RWPE1 (cell line): Measurements from ENCODE around the gene RALGAPB.
A peak's percentile ranks its signal among the peaks of the same experiment; 100 is the strongest.

Experiments used
- CTCF ChIA-PET: fragments of 350-600 bp; sonication (Branson Sonifier 250); formaldehyde crosslinking; extraction: SDS; loops from one replicate; lab custom pipeline; 2021; lab: Yijun Ruan, JAX
- POLR2A ChIA-PET: fragments of 400-600 bp; formaldehyde crosslinking; extraction: SDS; loops from one replicate; lab custom pipeline; 2020; ENCODE audit warnings: antibody characterized with exemption; ENCODE audit not compliant: low non-redundant PET; lab: Yijun Ruan, JAX
- DNase-seq: peaks from one replicate; pipeline ENCODE4 v3.0.0; 2012; ENCODE audit warnings: low spot score
- H3K27ac ChIP-seq: fragments of 450-650 bp; 2 replicates; pipeline ENCODE4 v1.5.1; 2017
- CTCF ChIP-seq: fragments of 450-650 bp; conservative IDR thresholded peaks from 2 replicates; pipeline ENCODE4 v1.5.1; 2017; ENCODE audit warnings: low read depth, mild to moderate bottlenecking

Gene RALGAPB

GRCh38 chr20:38545771-38546170, 73.1 kb downstream of the RALGAPB start:
- ChIA-PET CTCF (no interaction called here), POLR2A (no interaction called here)
- no peak for DNase-seq
- no peak for TF ChIP-seq CTCF
- no peak overlapping the region for H3K27ac ChIP-seq

- no peak overlapping the region for H3K27ac ChIP-seq
- ChIA-PET CTCF (no interaction called here), POLR2A (no interaction called here)
- no peak for DNase-seq
- no peak for TF ChIP-seq CTCF
Observed at GRCh38 chr20:38547288-38548085, 74.8 kb downstream of the RALGAPB start.

GRCh38 chr20:38548356-38549083, 75.9 kb downstream of the RALGAPB start:
- ChIA-PET POLR2A (interaction anchor here (0.7 kb wide), 1 partner anchor 1761 kb away, joined by 6 read pairs; no protein-coding TSS in a partner anchor), CTCF (interaction anchor here (0.6 kb wide), 1 partner anchor 72 kb away, joined by 3 read pairs; no protein-coding TSS in a partner anchor)
- H3K27ac ChIP-seq, result no peak overlapping the region
- no peak for DNase-seq
- TF ChIP-seq CTCF, result no peak

- DNase-seq, result peak; percentile 37
- ChIA-PET CTCF (interaction anchor here (0.6 to 0.9 kb wide), 2 partner anchors 12 to 18 kb away, joined by 3 read pairs; no protein-coding TSS in a partner anchor), POLR2A (no interaction called here)
- TF ChIP-seq CTCF, result peak; percentile 13; the same call in 1 of the 2 replicates
- no peak overlapping the region for H3K27ac ChIP-seq
Observed at GRCh38 chr20:38550274-38550673, 77.6 kb downstream of the RALGAPB start.

- POLR2A ChIA-PET, result no interaction called here
- TF ChIP-seq CTCF, result no peak
- CTCF ChIA-PET, result interaction anchor here (0.6 to 0.9 kb wide), 3 partner anchors 12 to 105 kb away, joined by 3 read pairs; no protein-coding TSS in a partner anchor
Observed at GRCh38 chr20:38551056-38551626, 78.5 kb downstream of the RALGAPB start.

GRCh38 chr20:38554986-38555385, 82.3 kb downstream of the RALGAPB start:
- no peak for DNase-seq
- H3K27ac ChIP-seq, result no peak overlapping the region
- no peak for TF ChIP-seq CTCF
- ChIA-PET POLR2A (no interaction called here), CTCF (interaction anchor here (0.6 kb wide), 1 partner anchor 19 kb away, joined by 3 read pairs; no protein-coding TSS in a partner anchor)

More at GRCh38 chr20:38551056-38551626, 78.5 kb downstream of the RALGAPB start:
- H3K27ac ChIP-seq, result no peak overlapping the region
- no peak for DNase-seq
